Skeletal muscle tissue (tissue), 4 donors: ENCODE measurements around the gene PAM16. TPM values are rescaled to one million over a fixed set of nuclear protein-coding genes. Genes with fewer than 3 reads are reported as not detected.
A peak's percentile ranks its signal among the peaks of the same experiment; 100 is the strongest.
"Not testable (repeated sequence)": the region's sequence is repeated elsewhere in the genome, so short reads cannot be mapped to it uniquely, and the experiment has no call there.

Experiments used
- H3K27ac ChIP-seq: one replicate; pipeline ENCODE4 v1.7.0; 2013; ENCODE audit warnings: mild to moderate bottlenecking, low read depth, low read length, inconsistent platforms
- H3K27me3 ChIP-seq, 3 donors: one replicate each; pipeline ENCODE4 v1.7.0; 2013; ENCODE audit warnings: low read length in 3 of 3; ENCODE audit not compliant: control insufficient read depth in 3 of 3, insufficient read depth in 3 of 3
- H3K36me3 ChIP-seq, 3 donors: one replicate each; pipeline ENCODE4 v1.7.0; 2013; ENCODE audit warnings: low read length in 3 of 3; ENCODE audit not compliant: control insufficient read depth in 3 of 3, insufficient read depth in 3 of 3
- H3K4me1 ChIP-seq, 3 donors: one replicate each; pipeline ENCODE4 v1.7.0; 2013; ENCODE audit warnings: low read length in 3 of 3, mild to moderate bottlenecking in 3 of 3; ENCODE audit not compliant: control insufficient read depth in 3 of 3, insufficient read depth in 3 of 3
- H3K4me3 ChIP-seq, 3 donors: one replicate each; pipeline ENCODE4 v1.7.0; 2013; ENCODE audit warnings: low read length in 3 of 3
- H3K9ac ChIP-seq, 3 donors: one replicate each; pipeline ENCODE4 v1.7.0; 2013; ENCODE audit warnings: low read length in 3 of 3, mild to moderate bottlenecking in 3 of 3, moderate library complexity in 2 of 3, low read depth in 1 of 3
- H3K9me3 ChIP-seq, 3 donors: one replicate each; pipeline ENCODE4 v1.7.0; 2013; ENCODE audit warnings: low read length in 3 of 3; ENCODE audit not compliant: control insufficient read depth in 3 of 3
- total RNA-seq: library from RNA; depleted of rRNA; stranded (reverse); fragments of >200 nt; gene quantifications from one replicate; pipeline ENCODE4 v1.2.3, GENCODE V29; 2014
- donor health status: Osteomylitis.

The PAM16 gene
- total RNA-seq, 1 donor from 2014 or later, result 32.9 TPM

GRCh38 chr16:4352843-4353242, 1.7 kb upstream of the PAM16 start:
- H3K4me1 ChIP-seq, result peaks cover 13 to 18% (median 17%) of the 10 kb centered on the region in 3 donors
- no peak overlapping the region for H3K4me3 ChIP-seq
- no peaks in the 10 kb centered on the region for H3K9me3 ChIP-seq
- peaks cover 0 to 8% (median 3%) of the 10 kb centered on the region in 3 donors for H3K36me3 ChIP-seq
- no peaks in the 10 kb centered on the region for H3K27me3 ChIP-seq
- no peak overlapping the region for H3K27ac ChIP-seq
- H3K9ac ChIP-seq, result no peak overlapping the region

GRCh38 chr16:4351880-4352279, 759 bp upstream of the PAM16 start:
- H3K9me3 ChIP-seq, result no peaks in the 10 kb centered on the region
- peaks cover 15 to 27% (median 22%) of the 10 kb centered on the region in 3 donors for H3K4me1 ChIP-seq
- no peaks in the 10 kb centered on the region for H3K27me3 ChIP-seq
- peaks cover 0 to 4% (median 2%) of the 10 kb centered on the region in 3 donors for H3K36me3 ChIP-seq
- H3K9ac ChIP-seq, result peak overlapping the region in 1 of 3 donors; percentile 16
- no peak overlapping the region for H3K27ac ChIP-seq
- no peak overlapping the region for H3K4me3 ChIP-seq

GRCh38 chr16:4350365-4350786, 745 bp downstream of the PAM16 start:
- H3K36me3 ChIP-seq, result peaks cover 0 to 2% (median 2%) of the 10 kb centered on the region in 3 donors
- H3K4me3 ChIP-seq, result peak overlapping the region; percentile 89 to 97 (median 95)
- H3K27me3 ChIP-seq, result no peaks in the 10 kb centered on the region
- no peaks in the 10 kb centered on the region for H3K9me3 ChIP-seq
- H3K9ac ChIP-seq, result peak overlapping the region; percentile 78 to 94 (median 89)
- H3K27ac ChIP-seq, result peak overlapping the region; percentile 56
- H3K4me1 ChIP-seq, result peaks cover 15 to 34% (median 23%) of the 10 kb centered on the region in 3 donors

GRCh38 chr16:4349332-4349731, 1.8 kb downstream of the PAM16 start:
- H3K27ac ChIP-seq, result no peak overlapping the region
- no peak overlapping the region for H3K4me3 ChIP-seq
- H3K4me1 ChIP-seq, result peaks cover 15 to 34% (median 25%) of the 10 kb centered on the region in 3 donors
- H3K9ac ChIP-seq, result no peak overlapping the region
- H3K27me3 ChIP-seq, result no peaks in the 10 kb centered on the region
- H3K9me3 ChIP-seq, result no peaks in the 10 kb centered on the region
- H3K36me3 ChIP-seq, result peaks cover 0 to 2% (median 2%) of the 10 kb centered on the region in 3 donors

GRCh38 chr16:4347765-4348509, 3.2 kb downstream of the PAM16 start:
- Histone ChIP-seq H3K36me3 (peaks cover 0 to 2% (median 0%) of the 10 kb centered on the region in 3 donors), H3K27me3 (no peaks in the 10 kb centered on the region), H3K4me1 (peaks cover 15 to 35% (median 34%) of the 10 kb centered on the region in 3 donors), H3K27ac (no peak overlapping the region), H3K9me3 (no peaks in the 10 kb centered on the region), H3K4me3 (no peak overlapping the region), H3K9ac (peak overlapping the region in 2 of 3 donors; percentile 23 to 57)

GRCh38 chr16:4347010-4347409, 4.1 kb downstream of the PAM16 start:
- Histone ChIP-seq H3K4me3 (no peak overlapping the region), H3K27me3 (no peaks in the 10 kb centered on the region), H3K9ac (no peak overlapping the region), H3K27ac (no peak overlapping the region), H3K4me1 (peaks cover 15 to 36% (median 34%) of the 10 kb centered on the region in 3 donors), H3K36me3 (peaks cover 0 to 2% (median 0%) of the 10 kb centered on the region in 3 donors), H3K9me3 (no peaks in the 10 kb centered on the region)

- Histone ChIP-seq H3K27ac (no peak overlapping the region), H3K4me1 (peaks cover 15 to 39% (median 34%) of the 10 kb centered on the region in 3 donors), H3K4me3 (no peak overlapping the region), H3K9ac (peak overlapping the region in 1 of 3 donors; percentile 25), H3K27me3 (no peaks in the 10 kb centered on the region), H3K36me3 (peaks cover under 1 to 5% (median 3%) of the 10 kb centered on the region in 3 donors), H3K9me3 (no peaks in the 10 kb centered on the region)
These were observed 5.0 kb downstream of the PAM16 start for GRCh38 chr16:4345836-4346781.

GRCh38 chr16:4344983-4345835, 5.9 kb downstream of the PAM16 start:
- peak overlapping the region in 1 of 3 donors; percentile 8 for H3K9ac ChIP-seq
- H3K27me3 ChIP-seq, result no peaks in the 10 kb centered on the region
- H3K27ac ChIP-seq, result no peak overlapping the region

GRCh38 chr16:4344300-4344982, 6.7 kb downstream of the PAM16 start:
- H3K4me3 ChIP-seq, H3K27ac ChIP-seq, H3K9me3 ChIP-seq, H3K27me3 ChIP-seq: not testable (repeated sequence)
- Histone ChIP-seq H3K9ac (peak overlapping the region in 1 of 3 donors; percentile 8), H3K36me3 (peaks cover 8 to 12% (median 9%) of the 10 kb centered on the region in 3 donors), H3K4me1 (peaks cover 9 to 32% (median 28%) of the 10 kb centered on the region in 3 donors)

More at GRCh38 chr16:4344983-4345835, 5.9 kb downstream of the PAM16 start:
- Histone ChIP-seq H3K4me1 (peaks cover 9 to 36% (median 30%) of the 10 kb centered on the region in 3 donors), H3K36me3 (peaks cover 6 to 9% (median 9%) of the 10 kb centered on the region in 3 donors), H3K4me3 (no peak overlapping the region), H3K9me3 (no peaks in the 10 kb centered on the region)
